Bronchial epithelial cell (primary cell): ENCODE measurements around the gene PANK1. TPM values are rescaled to one million over a fixed set of nuclear protein-coding genes. Genes with fewer than 3 reads are reported as not detected.

Experiments used
- DNase-seq: peaks from one replicate; pipeline ENCODE4 v3.0.0-alpha.2; 2010; ENCODE audit warnings: low read depth
- FAIRE-seq: peaks from 2 replicates; lab custom pipeline; 2011; peaks lifted over from hg19 to GRCh38; lab: Jason Lieb, UNC
- H3K27me3 ChIP-seq: 2 replicates; pipeline ENCODE4 v1.5.1; 2011; ENCODE audit warnings: low read length; ENCODE audit not compliant: control insufficient read depth, insufficient read depth
- H3K36me3 ChIP-seq: 2 replicates; pipeline ENCODE4 v1.5.1; 2011; ENCODE audit warnings: low read length; ENCODE audit not compliant: control insufficient read depth, insufficient read depth
- H3K4me3 ChIP-seq: 2 replicates; pipeline ENCODE4 v1.5.1; 2011; ENCODE audit warnings: mild to moderate bottlenecking, low read depth, low read length, control low read depth
- total RNA-seq: library from RNA; depleted of rRNA; stranded (reverse); fragments of >200 nt; gene quantifications from 2 replicates; pipeline ENCODE4 v1.2.1, GENCODE V29; 2014
- TF ChIP-seq, protein P1 (sequence below): IDR thresholded peaks from 2 replicates; pipeline ENCODE4 v1.5.1; 2011; ENCODE audit warnings: mild to moderate bottlenecking, moderate library complexity, low read length, control low read depth, inconsistent platforms; ENCODE audit not compliant: insufficient read depth, severe bottlenecking

Gene PANK1
- total RNA-seq, result 6.0 and 8.4 TPM in 2 replicates

DNA sequence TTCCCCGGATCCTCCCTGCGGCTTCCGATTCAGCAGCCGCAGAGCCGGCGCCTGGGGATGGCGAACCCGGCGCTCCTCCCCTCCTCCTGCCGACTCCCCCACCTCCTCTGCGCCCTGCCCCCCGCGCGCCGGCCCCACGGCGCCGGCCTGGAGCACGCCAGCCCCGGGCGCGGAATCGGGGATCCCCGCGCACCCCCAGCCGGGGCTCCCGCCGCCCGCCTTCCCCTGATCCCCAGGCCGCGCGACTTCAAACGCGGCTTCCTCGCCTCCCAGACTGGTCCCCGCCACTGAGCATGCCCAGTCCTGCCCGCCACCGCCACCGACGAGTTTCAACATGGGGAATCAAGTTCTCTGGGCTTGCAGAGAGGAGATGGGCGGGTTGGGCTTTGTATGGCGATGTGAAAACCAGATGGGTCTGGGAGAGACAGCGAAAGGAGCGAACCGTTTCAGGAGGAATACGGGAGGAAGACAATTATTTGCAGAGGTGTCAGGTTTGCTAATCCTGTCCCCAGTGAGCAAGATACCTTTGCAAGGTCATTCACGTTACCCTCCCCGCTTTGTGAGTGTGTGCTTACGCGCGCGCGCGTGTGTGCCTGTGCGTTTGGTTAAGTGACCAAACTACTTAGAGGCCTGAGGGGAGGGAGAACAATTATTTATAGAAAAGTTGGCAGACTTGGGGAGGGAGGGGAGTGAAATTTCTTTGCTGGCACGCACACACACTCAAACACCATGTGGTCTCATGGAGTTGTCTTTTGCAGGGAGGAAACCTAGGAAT, at the start of gene PANK1:
PANK1 (minus strand) TSS at position 276 of the 775 bp plus-strand sequence. CDS start 351 bp downstream, outside the sequence.
- no peaks in the 10 kb centered on the region for H3K36me3 ChIP-seq
- no peaks in the 10 kb centered on the region for H3K27me3 ChIP-seq
- DNase-seq (peak; percentile 90), FAIRE-seq (no peak)
- peak within 1 kb of the TSS; percentile 51 for H3K4me3 ChIP-seq
- TF ChIP-seq, protein P1, sequence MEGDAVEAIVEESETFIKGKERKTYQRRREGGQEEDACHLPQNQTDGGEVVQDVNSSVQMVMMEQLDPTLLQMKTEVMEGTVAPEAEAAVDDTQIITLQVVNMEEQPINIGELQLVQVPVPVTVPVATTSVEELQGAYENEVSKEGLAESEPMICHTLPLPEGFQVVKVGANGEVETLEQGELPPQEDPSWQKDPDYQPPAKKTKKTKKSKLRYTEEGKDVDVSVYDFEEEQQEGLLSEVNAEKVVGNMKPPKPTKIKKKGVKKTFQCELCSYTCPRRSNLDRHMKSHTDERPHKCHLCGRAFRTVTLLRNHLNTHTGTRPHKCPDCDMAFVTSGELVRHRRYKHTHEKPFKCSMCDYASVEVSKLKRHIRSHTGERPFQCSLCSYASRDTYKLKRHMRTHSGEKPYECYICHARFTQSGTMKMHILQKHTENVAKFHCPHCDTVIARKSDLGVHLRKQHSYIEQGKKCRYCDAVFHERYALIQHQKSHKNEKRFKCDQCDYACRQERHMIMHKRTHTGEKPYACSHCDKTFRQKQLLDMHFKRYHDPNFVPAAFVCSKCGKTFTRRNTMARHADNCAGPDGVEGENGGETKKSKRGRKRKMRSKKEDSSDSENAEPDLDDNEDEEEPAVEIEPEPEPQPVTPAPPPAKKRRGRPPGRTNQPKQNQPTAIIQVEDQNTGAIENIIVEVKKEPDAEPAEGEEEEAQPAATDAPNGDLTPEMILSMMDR, result no peak

DNA sequence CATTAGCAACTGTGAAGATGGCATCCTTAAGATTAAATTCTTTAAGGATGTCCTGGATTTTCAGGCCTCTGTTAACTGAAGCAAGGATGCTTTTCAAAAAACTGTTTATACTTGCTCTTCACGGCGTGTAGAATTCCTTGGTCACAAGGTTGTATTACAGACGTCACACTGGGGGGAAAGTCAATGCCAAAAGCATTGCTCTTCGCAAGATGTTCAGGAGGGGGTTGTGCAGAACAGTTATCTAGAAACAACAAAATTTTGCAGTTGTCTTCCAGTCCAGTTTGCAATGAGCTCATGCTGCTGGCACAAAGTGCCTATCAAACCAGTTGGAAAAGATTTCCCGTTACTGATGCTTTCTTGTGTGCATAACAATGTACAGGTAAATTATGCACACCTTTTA, 48.1 kb upstream of the PANK1 start:
- Histone ChIP-seq H3K36me3 (no peaks in the 10 kb centered on the region), H3K27me3 (no peaks in the 10 kb centered on the region), H3K4me3 (no peak overlapping the region)
- FAIRE-seq (no peak), DNase-seq (no peak)
- TF ChIP-seq, protein P1, result no peak

DNA sequence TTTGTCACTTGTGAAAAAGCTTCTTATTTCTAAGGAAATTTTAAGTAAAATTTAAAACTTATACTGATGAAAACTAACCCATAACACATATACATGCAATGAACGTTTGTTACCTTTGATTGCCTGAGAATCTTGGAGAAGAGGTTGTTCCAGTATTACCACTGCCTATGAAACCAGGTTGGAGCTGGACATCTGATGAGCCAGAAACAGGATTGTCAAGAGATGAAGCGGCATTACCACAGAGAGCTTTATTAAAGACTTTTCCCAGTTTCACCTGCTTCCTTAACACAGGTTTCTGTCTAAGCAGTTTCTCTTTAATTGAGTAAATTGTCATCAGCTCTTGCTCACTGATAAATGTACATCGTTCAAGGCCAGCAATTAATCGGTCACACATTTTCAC, 47.4 kb upstream of the PANK1 start:
- FAIRE-seq (no peak), DNase-seq (no peak)
- Histone ChIP-seq H3K4me3 (no peak overlapping the region), H3K27me3 (no peaks in the 10 kb centered on the region), H3K36me3 (no peaks in the 10 kb centered on the region)
- TF ChIP-seq, protein P1, result no peak

DNA sequence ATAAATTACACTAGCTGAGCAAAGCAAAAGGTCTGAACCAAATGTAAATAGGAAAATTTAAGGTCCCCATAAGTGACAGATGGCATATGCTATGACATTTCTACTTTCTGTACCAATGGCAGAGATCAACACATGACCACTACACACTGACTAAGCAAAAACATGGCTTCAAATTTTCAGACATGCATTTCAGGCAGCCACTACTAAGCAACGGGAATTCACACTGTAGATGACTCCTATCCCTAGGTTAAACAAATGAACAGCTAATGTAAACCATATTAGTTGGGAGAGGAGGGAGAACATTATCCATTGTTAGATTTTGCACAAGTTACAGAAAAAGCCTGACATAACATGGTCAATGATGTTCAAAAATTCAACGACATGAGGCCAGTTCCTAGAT, 45.0 kb upstream of the PANK1 start:
- no peak overlapping the region for H3K4me3 ChIP-seq
- no peak for FAIRE-seq
- H3K27me3 ChIP-seq, result no peaks in the 10 kb centered on the region
- TF ChIP-seq, protein P1, result no peak
- no peaks in the 10 kb centered on the region for H3K36me3 ChIP-seq
- DNase-seq, result no peak

DNA sequence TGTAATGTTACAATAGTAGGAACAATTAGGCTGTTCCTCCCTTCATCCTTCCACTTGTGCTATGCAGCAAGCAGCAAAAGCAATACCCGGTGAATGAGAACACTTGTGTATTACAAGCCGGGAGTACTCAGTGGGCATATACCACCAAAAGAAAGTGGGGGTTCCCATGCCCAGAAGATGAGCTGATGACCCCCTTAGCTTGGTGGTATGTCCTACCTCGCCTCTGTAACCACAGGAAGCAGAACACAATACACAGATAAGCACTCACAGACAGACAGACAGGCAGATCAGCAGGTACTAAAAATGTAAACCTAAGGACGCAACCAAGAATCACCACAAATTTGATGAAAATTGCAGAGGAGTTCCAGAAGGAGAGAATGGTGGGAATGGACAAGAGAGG, 40.9 kb upstream of the PANK1 start:
- no peak for FAIRE-seq
- H3K4me3 ChIP-seq, result no peak overlapping the region
- no peak for DNase-seq
- H3K27me3 ChIP-seq, result no peaks in the 10 kb centered on the region
- no peaks in the 10 kb centered on the region for H3K36me3 ChIP-seq
- TF ChIP-seq, protein P1, result no peak
